Renal cortex interstitium (tissue), 11 donors: ENCODE measurements around the gene OSBPL5. TPM values are rescaled to one million over a fixed set of nuclear protein-coding genes. Genes with fewer than 3 reads are reported as not detected.

Experiments
- DNase-seq, 11 donors: peaks; one replicate each; pipeline ENCODE4 v3.0.0-alpha.2; 2013; ENCODE audit warnings: low read depth in 9 of 11, low spot score in 4 of 11; ENCODE audit errors: extremely low read depth in 1 of 11
- polyA plus RNA-seq, 3 donors: library from polyadenylated mRNA; unstranded; fragments of 120-200 nt; gene quantifications; one replicate each; pipeline ENCODE4 v1.2.1, GENCODE V29; 2013; ENCODE audit not compliant: insufficient read length in 3 of 3

The OSBPL5 gene
- polyA plus RNA-seq, 3 donors: 17.8 to 26.2 (median 21.2) TPM

- DNase-seq: no peak
These were observed 23.5 kb upstream of the OSBPL5 start for GRCh38 chr11:3188496-3189195.

- no peak for DNase-seq
These were observed 21.2 kb upstream of the OSBPL5 start for GRCh38 chr11:3186166-3186953.

- no peak for DNase-seq
These were observed 19.7 kb upstream of the OSBPL5 start for GRCh38 chr11:3184732-3185347.

- no peak for DNase-seq
These were observed 18.4 kb upstream of the OSBPL5 start for GRCh38 chr11:3183523-3183922.

- DNase-seq: no peak
These were observed 17.3 kb upstream of the OSBPL5 start for GRCh38 chr11:3182462-3182852.

GRCh38 chr11:3181725-3182461 lies 16.8 kb upstream of the OSBPL5 start:
- no peak for DNase-seq

- no peak for DNase-seq
These were observed 15.8 kb upstream of the OSBPL5 start for GRCh38 chr11:3180869-3181268.

GRCh38 chr11:3178349-3178748 lies 13.2 kb upstream of the OSBPL5 start:
- DNase-seq: no peak

GRCh38 chr11:3177931-3178330 lies 12.8 kb upstream of the OSBPL5 start:
- no peak for DNase-seq

GRCh38 chr11:3176487-3176886 lies 11.4 kb upstream of the OSBPL5 start:
- DNase-seq: no peak

- no peak for DNase-seq
These were observed 10.1 kb upstream of the OSBPL5 start for GRCh38 chr11:3175194-3175593.

GRCh38 chr11:3174387-3174786 lies 9.3 kb upstream of the OSBPL5 start:
- DNase-seq: no peak

- DNase-seq: no peak
These were observed 8.7 kb upstream of the OSBPL5 start for GRCh38 chr11:3173795-3174194.

- no peak for DNase-seq
These were observed 6.9 kb upstream of the OSBPL5 start for GRCh38 chr11:3171931-3172560.

GRCh38 chr11:3170756-3171650 lies 5.9 kb upstream of the OSBPL5 start:
- no peak for DNase-seq

GRCh38 chr11:3170044-3170755 lies 5.1 kb upstream of the OSBPL5 start:
- no peak for DNase-seq

GRCh38 chr11:3169255-3170043 lies 4.3 kb upstream of the OSBPL5 start:
- no peak for DNase-seq
